Kidney epithelial cell (primary cell): ENCODE measurements around the gene IFT20. TPM values are rescaled to one million over a fixed set of nuclear protein-coding genes. Genes with fewer than 3 reads are reported as not detected.

Source experiments
- DNase-seq: peaks from one replicate; pipeline ENCODE4 v3.0.0-alpha.2; 2010; ENCODE audit warnings: low read depth
- H3K27me3 ChIP-seq: 2 replicates; pipeline ENCODE4 v1.6.0; 2011; ENCODE audit warnings: low read length; ENCODE audit not compliant: control insufficient read depth, insufficient read depth
- H3K36me3 ChIP-seq: 2 replicates; pipeline ENCODE4 v1.5.1; 2011; ENCODE audit warnings: low read length; ENCODE audit not compliant: control insufficient read depth, insufficient read depth
- H3K4me3 ChIP-seq: 2 replicates; pipeline ENCODE4 v1.5.1; 2011; ENCODE audit warnings: low read depth, mild to moderate bottlenecking, control low read depth, low read length
- total RNA-seq: library from RNA; depleted of rRNA; stranded (reverse); fragments of >200 nt; gene quantifications from 2 replicates; pipeline ENCODE4 v1.2.3, GENCODE V29; 2015
- TF ChIP-seq, protein P1 (sequence below): IDR thresholded peaks from 2 replicates; pipeline ENCODE4 v1.5.1; 2011; ENCODE audit warnings: mild to moderate bottlenecking, moderate library complexity, low read length, control low read depth, inconsistent platforms; ENCODE audit not compliant: insufficient read depth, poor library complexity, severe bottlenecking

Gene IFT20
- 39.7 and 40.0 TPM in 2 replicates for total RNA-seq

DNA sequence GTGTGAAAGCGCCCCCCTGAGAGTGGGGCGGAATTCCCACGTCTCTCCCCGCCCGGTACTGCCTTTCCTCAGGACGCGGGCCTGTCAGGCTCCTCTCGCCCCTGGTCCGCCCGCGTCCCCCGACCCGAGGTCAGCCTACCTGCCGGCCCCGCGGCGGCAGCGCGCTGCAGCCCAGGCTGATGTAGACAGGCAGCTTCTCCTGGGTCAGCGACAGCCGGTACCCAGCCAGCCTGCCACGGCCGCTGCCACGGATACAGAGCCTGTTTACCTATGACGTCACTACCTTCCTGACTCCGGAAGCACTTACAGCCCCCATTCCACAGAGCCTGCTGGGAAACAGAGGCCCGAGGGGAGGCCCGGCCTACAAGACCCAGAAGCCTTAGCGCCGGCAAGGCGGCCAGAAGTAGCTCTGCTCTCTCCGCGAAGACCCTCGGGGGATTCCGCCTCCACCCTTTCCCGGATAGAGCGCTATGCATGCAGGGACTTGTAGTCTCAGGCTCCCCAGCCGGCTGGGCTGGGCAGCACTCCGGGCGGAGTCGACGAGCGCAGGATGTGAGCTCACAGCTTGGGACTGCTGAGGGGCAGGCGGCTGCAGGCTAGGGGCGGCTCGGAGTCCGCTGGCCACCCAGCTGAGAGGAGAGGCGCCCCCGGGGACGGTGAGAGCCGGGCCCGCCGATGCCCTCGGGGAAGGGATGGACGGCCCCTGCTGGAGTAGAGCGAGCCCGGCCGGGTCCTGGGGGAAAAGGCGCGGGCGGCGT lies at the start of gene IFT20, which contains the start of gene TNFAIP1:
TSS of gene IFT20 (minus strand) at position 272 of the 758 bp plus-strand sequence. CDS start 3,487 bp downstream, outside the sequence.
TSS of gene TNFAIP1 (plus strand) at position 561 of the 758 bp plus-strand sequence. CDS start 3,761 bp downstream, outside the sequence.
- no peaks in the 10 kb centered on the region for H3K27me3 ChIP-seq
- peak; percentile 100 for DNase-seq
- peak within 1 kb of the TSS; percentile 100 for H3K4me3 ChIP-seq
- H3K36me3 ChIP-seq, result peaks cover 4% of the 10 kb centered on the region
- TF ChIP-seq, protein P1, sequence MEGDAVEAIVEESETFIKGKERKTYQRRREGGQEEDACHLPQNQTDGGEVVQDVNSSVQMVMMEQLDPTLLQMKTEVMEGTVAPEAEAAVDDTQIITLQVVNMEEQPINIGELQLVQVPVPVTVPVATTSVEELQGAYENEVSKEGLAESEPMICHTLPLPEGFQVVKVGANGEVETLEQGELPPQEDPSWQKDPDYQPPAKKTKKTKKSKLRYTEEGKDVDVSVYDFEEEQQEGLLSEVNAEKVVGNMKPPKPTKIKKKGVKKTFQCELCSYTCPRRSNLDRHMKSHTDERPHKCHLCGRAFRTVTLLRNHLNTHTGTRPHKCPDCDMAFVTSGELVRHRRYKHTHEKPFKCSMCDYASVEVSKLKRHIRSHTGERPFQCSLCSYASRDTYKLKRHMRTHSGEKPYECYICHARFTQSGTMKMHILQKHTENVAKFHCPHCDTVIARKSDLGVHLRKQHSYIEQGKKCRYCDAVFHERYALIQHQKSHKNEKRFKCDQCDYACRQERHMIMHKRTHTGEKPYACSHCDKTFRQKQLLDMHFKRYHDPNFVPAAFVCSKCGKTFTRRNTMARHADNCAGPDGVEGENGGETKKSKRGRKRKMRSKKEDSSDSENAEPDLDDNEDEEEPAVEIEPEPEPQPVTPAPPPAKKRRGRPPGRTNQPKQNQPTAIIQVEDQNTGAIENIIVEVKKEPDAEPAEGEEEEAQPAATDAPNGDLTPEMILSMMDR, result no peak

- DNase-seq, result no peak
- peak overlapping the region; percentile 44 for H3K4me3 ChIP-seq
- TF ChIP-seq, protein P1, result no peak
- peaks cover 36% of the 10 kb centered on the region for H3K27me3 ChIP-seq
- H3K36me3 ChIP-seq, result no peaks in the 10 kb centered on the region
These were observed 49.7 kb upstream of the IFT20 start for GRCh38 chr17:28385037-28385400.

DNA sequence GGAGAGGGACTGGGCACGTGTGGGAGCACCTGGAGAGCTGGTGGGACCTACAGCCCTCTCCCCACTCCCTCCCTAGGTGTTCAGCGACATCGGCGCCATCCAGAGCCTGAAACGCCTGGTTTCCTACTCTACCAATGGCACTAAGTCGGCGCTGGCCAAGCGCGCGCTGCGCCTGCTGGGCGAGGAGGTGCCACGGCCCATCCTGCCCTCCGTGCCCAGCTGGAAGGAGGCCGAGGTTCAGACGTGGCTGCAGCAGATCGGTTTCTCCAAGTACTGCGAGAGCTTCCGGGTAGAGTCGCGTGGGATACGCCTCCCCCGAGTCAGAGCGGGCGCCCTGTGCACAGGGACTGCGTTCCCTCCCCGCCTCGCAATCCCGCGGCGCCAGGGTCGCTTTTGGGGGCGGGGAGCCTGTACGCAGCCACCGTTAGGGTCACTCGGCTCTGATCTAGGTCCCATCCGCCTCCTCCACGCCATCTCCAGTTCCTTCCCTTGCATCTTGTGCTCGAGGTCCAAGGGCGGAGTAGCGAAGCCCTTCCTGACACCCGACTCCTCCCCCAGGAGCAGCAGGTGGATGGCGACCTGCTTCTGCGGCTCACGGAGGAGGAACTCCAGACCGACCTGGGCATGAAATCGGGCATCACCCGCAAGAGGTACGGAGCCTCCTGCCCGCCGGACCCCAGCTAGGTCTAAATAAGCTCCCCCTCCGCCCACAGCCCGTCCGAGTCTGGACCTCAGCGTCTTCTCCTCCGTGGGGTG lies 49.2 kb upstream of the IFT20 start:
- TF ChIP-seq, protein P1, result no peak
- peak overlapping the region; percentile 44 for H3K4me3 ChIP-seq
- H3K36me3 ChIP-seq, result no peaks in the 10 kb centered on the region
- no peak for DNase-seq
- peaks cover 36% of the 10 kb centered on the region for H3K27me3 ChIP-seq

DNA sequence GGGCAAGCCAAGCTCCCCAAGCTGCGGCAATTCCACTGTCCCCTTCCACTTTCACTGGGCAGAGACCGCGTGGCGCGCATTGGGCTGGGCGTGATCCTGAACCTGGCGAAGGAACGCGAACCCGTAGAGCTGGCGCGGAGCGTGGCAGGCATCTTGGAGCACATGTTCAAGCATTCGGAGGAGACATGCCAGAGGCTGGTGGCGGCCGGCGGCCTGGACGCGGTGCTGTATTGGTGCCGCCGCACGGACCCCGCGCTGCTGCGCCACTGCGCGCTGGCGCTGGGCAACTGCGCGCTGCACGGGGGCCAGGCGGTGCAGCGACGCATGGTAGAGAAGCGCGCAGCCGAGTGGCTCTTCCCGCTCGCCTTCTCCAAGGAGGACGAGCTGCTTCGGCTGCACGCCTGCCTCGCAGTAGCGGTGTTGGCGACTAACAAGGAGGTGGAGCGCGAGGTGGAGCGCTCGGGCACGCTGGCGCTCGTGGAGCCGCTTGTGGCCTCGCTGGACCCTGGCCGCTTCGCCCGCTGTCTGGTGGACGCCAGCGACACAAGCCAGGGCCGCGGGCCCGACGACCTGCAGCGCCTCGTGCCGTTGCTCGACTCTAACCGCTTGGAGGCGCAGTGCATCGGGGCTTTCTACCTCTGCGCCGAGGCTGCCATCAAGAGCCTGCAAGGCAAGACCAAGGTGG lies 46.0 kb upstream of the IFT20 start:
- H3K27me3 ChIP-seq, result peaks cover 38% of the 10 kb centered on the region

More for the DNA sequence above, 46.0 kb upstream of the IFT20 start:
- DNase-seq, result no peak
- TF ChIP-seq, protein P1, result peak; percentile 61
- H3K36me3 ChIP-seq, result no peaks in the 10 kb centered on the region
- H3K4me3 ChIP-seq, result no peak overlapping the region
